ENCODE measurements around the gene OASL. TPM values are rescaled to one million over a fixed set of nuclear protein-coding genes. Genes with fewer than 3 reads are reported as not detected.
A peak's percentile ranks its signal among the peaks of the same experiment; 100 is the strongest.

OASL gene
- total and polyA plus RNA-seq, 10 of the 15 experiments (the other 5 are each of a cell fraction or from before 2014, with no cell fraction given) = 2.3 to 9.1 (median 2.7) TPM

- TF ChIP-seq, protein P1, sequence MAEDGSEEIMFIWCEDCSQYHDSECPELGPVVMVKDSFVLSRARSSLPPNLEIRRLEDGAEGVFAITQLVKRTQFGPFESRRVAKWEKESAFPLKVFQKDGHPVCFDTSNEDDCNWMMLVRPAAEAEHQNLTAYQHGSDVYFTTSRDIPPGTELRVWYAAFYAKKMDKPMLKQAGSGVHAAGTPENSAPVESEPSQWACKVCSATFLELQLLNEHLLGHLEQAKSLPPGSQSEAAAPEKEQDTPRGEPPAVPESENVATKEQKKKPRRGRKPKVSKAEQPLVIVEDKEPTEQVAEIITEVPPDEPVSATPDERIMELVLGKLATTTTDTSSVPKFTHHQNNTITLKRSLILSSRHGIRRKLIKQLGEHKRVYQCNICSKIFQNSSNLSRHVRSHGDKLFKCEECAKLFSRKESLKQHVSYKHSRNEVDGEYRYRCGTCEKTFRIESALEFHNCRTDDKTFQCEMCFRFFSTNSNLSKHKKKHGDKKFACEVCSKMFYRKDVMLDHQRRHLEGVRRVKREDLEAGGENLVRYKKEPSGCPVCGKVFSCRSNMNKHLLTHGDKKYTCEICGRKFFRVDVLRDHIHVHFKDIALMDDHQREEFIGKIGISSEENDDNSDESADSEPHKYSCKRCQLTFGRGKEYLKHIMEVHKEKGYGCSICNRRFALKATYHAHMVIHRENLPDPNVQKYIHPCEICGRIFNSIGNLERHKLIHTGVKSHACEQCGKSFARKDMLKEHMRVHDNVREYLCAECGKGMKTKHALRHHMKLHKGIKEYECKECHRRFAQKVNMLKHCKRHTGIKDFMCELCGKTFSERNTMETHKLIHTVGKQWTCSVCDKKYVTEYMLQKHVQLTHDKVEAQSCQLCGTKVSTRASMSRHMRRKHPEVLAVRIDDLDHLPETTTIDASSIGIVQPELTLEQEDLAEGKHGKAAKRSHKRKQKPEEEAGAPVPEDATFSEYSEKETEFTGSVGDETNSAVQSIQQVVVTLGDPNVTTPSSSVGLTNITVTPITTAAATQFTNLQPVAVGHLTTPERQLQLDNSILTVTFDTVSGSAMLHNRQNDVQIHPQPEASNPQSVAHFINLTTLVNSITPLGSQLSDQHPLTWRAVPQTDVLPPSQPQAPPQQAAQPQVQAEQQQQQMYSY (CRISPR knock-in tag; IDR thresholded peaks at IDR 0.05) = no peak
- TF ChIP-seq IRF4 (IDR thresholded peaks at IDR 0.05; ENCODE audit: low read depth, low read length) = 0 out of 2 replicates have a peak, but pooled peaks have one; percentile 21
- no peak for TF ChIP-seq ZBTB4 (CRISPR knock-in tag; IDR thresholded peaks at IDR 0.05)
- no peak for TF ChIP-seq FOXK2 (IDR thresholded peaks at IDR 0.05)
- TF ChIP-seq CEBPB (IDR thresholded peaks at IDR 0.05; ENCODE audit: borderline replicate concordance in 1 of 2, low read depth in 2 of 2, low read length in 2 of 2) = no peak
- no peak for TF ChIP-seq SUPT20H (IDR thresholded peaks at IDR 0.05; ENCODE audit: borderline replicate concordance, control insufficient read depth, low read depth, low read length)
- no peak for TF ChIP-seq PAX8 (IDR thresholded peaks at IDR 0.05)
- no peak; the same call in 1 of the 2 replicates for TF ChIP-seq ZNF207 (IDR thresholded peaks at IDR 0.05; ENCODE audit: borderline replicate concordance)
- TF ChIP-seq RBBP5 (conservative IDR thresholded peaks at IDR 0.05) = no peak
- no peak for TF ChIP-seq PML (IDR thresholded peaks at IDR 0.05; ENCODE audit: low read length)
- TF ChIP-seq JUNB (IDR thresholded peaks at IDR 0.05) = no peak
- no peak for TF ChIP-seq ZNF24 (IDR thresholded peaks at IDR 0.05)
- TF ChIP-seq, protein P2, sequence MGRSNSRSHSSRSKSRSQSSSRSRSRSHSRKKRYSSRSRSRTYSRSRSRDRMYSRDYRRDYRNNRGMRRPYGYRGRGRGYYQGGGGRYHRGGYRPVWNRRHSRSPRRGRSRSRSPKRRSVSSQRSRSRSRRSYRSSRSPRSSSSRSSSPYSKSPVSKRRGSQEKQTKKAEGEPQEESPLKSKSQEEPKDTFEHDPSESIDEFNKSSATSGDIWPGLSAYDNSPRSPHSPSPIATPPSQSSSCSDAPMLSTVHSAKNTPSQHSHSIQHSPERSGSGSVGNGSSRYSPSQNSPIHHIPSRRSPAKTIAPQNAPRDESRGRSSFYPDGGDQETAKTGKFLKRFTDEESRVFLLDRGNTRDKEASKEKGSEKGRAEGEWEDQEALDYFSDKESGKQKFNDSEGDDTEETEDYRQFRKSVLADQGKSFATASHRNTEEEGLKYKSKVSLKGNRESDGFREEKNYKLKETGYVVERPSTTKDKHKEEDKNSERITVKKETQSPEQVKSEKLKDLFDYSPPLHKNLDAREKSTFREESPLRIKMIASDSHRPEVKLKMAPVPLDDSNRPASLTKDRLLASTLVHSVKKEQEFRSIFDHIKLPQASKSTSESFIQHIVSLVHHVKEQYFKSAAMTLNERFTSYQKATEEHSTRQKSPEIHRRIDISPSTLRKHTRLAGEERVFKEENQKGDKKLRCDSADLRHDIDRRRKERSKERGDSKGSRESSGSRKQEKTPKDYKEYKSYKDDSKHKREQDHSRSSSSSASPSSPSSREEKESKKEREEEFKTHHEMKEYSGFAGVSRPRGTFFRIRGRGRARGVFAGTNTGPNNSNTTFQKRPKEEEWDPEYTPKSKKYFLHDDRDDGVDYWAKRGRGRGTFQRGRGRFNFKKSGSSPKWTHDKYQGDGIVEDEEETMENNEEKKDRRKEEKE (IDR thresholded peaks at IDR 0.05) = no peak
- TF ChIP-seq BHLHE40 (IDR thresholded peaks at IDR 0.05; ENCODE audit: borderline replicate concordance in 1 of 2, low read depth in 2 of 2, low read length in 1 of 2) = peak; percentile 39 to 71; a peak in 2 of 4 replicates
- no peak for TF ChIP-seq EP300 (IDR thresholded peaks at IDR 0.05; ENCODE audit: borderline replicate concordance in 1 of 2, control insufficient read depth in 1 of 2, low read depth in 2 of 2, low read length in 2 of 2)
- peak; percentile 77; the same call in 1 of the 2 replicates for TF ChIP-seq CHD2 (IDR thresholded peaks at IDR 0.05; ENCODE audit: borderline replicate concordance, low read depth, low read length)
- TF ChIP-seq HDAC6 (IDR thresholded peaks at IDR 0.05; ENCODE audit: unreplicated experiment) = no peak
These were observed 22.9 kb downstream of the OASL start, which contains the start of gene C12orf43 (continued) for GRCh38 chr12:121015825-121016766.

Data from GM12878 (cell line).